HepG2 (cell line): ENCODE results near the gene TRIM15. TPM values are rescaled to one million over a fixed set of nuclear protein-coding genes. Genes with fewer than 3 reads are reported as not detected.
A peak's percentile ranks its signal among the peaks of the same experiment; 100 is the strongest.

Experiments used
- DNMT3B ChIP-seq: conservative IDR thresholded peaks from 2 replicates; pipeline ENCODE4 v1.6.1; 2016; ENCODE audit warnings: missing biosample characterization, control low read depth
- EP300 ChIP-seq, 3 experiments: sonication (generic) in 1 of 3; formaldehyde crosslinking in 1 of 3; IDR thresholded peaks; 2 replicates each; pipeline versions ENCODE4 v1.5.1 to v1.6.1; 2011 to 2020; ENCODE audit warnings: low read depth in 2 of 3, low read length in 2 of 3, borderline replicate concordance in 1 of 3, improper control_type of control experiment in 1 of 3, mild to moderate bottlenecking in 1 of 3, missing genetic modification reagents in 1 of 3, moderate library complexity in 1 of 3
- FOXC1 ChIP-seq: sonication (generic); formaldehyde crosslinking; IDR thresholded peaks from 2 replicates; pipeline ENCODE4 v1.8.0; 2022; ENCODE audit warnings: mild to moderate bottlenecking, missing genetic modification reagents, borderline replicate concordance
- HDAC2 ChIP-seq: sonication (generic); formaldehyde crosslinking; IDR thresholded peaks from 2 replicates; pipeline ENCODE4 v1.4.0; 2020; ENCODE audit warnings: missing genetic modification reagents
- HOXA5 ChIP-seq: sonication (generic); formaldehyde crosslinking; IDR thresholded peaks from 2 replicates; pipeline ENCODE4 v1.4.0; 2020; ENCODE audit warnings: missing genetic modification reagents
- KLF6 ChIP-seq: IDR thresholded peaks from 2 replicates; pipeline ENCODE4 v1.8.0; 2016; ENCODE audit warnings: missing biosample characterization, missing genetic modification reagents
- KMT2A ChIP-seq: sonication (generic); formaldehyde crosslinking; IDR thresholded peaks from 2 replicates; pipeline ENCODE4 v1.4.0; 2020; ENCODE audit warnings: missing genetic modification reagents
- NCOA1 ChIP-seq: sonication (generic); formaldehyde crosslinking; IDR thresholded peaks from 2 replicates; pipeline ENCODE4 v1.9.0; 2021; ENCODE audit warnings: missing genetic modification reagents
- PAXIP1 ChIP-seq: sonication (generic); formaldehyde crosslinking; conservative IDR thresholded peaks from 2 replicates; pipeline ENCODE4 v1.4.0; 2020; ENCODE audit warnings: mild to moderate bottlenecking, missing genetic modification reagents, moderate library complexity
- POGK ChIP-seq: sonication (generic); formaldehyde crosslinking; conservative IDR thresholded peaks from 2 replicates; pipeline ENCODE4 v1.8.0; 2022; ENCODE audit warnings: mild to moderate bottlenecking, moderate library complexity, missing genetic modification reagents
- SOX6 ChIP-seq, 2 experiments: fragments of 450-650 bp in 1 of 2; sonication (generic) in 1 of 2; formaldehyde crosslinking in 1 of 2; IDR thresholded peaks; 2 replicates each; pipeline versions ENCODE4 v1.4.0 to v1.6.1; 2017 to 2020; ENCODE audit warnings: antibody characterized with exemption in 1 of 2, mild to moderate bottlenecking in 1 of 2, missing genetic modification reagents in 1 of 2
- TARDBP ChIP-seq: sonication (generic); formaldehyde crosslinking; IDR thresholded peaks from 2 replicates; pipeline ENCODE4 v1.8.0; 2022; ENCODE audit warnings: mild to moderate bottlenecking, missing genetic modification reagents
- THAP11 ChIP-seq: IDR thresholded peaks from 2 replicates; pipeline ENCODE4 v1.6.1; 2016; ENCODE audit warnings: missing biosample characterization, missing genetic modification reagents
- YEATS4 ChIP-seq: sonication (generic); formaldehyde crosslinking; IDR thresholded peaks from 2 replicates; pipeline ENCODE4 v1.4.0; 2020; ENCODE audit warnings: missing genetic modification reagents, borderline replicate concordance
- ZBTB46 ChIP-seq: sonication (generic); formaldehyde crosslinking; IDR thresholded peaks from 2 replicates; pipeline ENCODE4 v1.4.0; 2020; ENCODE audit warnings: mild to moderate bottlenecking, missing genetic modification reagents, borderline replicate concordance
- ZNF124 ChIP-seq: sonication (generic); formaldehyde crosslinking; IDR thresholded peaks from 2 replicates; pipeline ENCODE4 v1.4.0; 2020; ENCODE audit warnings: missing genetic modification reagents
- ZNF607 ChIP-seq: sonication (generic); formaldehyde crosslinking; IDR thresholded peaks from 2 replicates; pipeline ENCODE4 v1.5.1; 2020; ENCODE audit warnings: missing genetic modification reagents, mild to moderate bottlenecking, borderline replicate concordance
- ZNF652 ChIP-seq: IDR thresholded peaks from 2 replicates; pipeline ENCODE4 v1.6.1; 2016; ENCODE audit warnings: low read depth, borderline replicate concordance
- ZNF749 ChIP-seq: sonication (generic); formaldehyde crosslinking; IDR thresholded peaks from 2 replicates; pipeline ENCODE4 v1.8.0; 2022; ENCODE audit warnings: mild to moderate bottlenecking, missing genetic modification reagents, moderate library complexity, borderline replicate concordance
- ZNF781 ChIP-seq: sonication (generic); formaldehyde crosslinking; IDR thresholded peaks from 2 replicates; pipeline ENCODE4 v1.5.1; 2020; ENCODE audit warnings: borderline replicate concordance, mild to moderate bottlenecking, missing genetic modification reagents; ENCODE audit errors: not compliant biosample characterization
- polyA plus RNA-seq, 8 experiments: library from polyadenylated mRNA; depleted of rRNA in 3 of 8; stranded (reverse) in 7 of 8; unstranded in 1 of 8; fragments of >200 nt; fragmentation: Illumina TruSeq in 4 of 8; extraction: Trizol in 4 of 8; gene quantifications; 2 replicates each; pipeline versions ENCODE4 v1.2.1 to v1.2.3, GENCODE V29; 2011 to 2016; ENCODE audit warnings: low read depth in 4 of 8, missing spikeins in 1 of 8, mixed read lengths in 1 of 8; ENCODE audit not compliant: insufficient read depth in 1 of 8
- total RNA-seq, 5 experiments: library from RNA; depleted of rRNA; stranded (reverse); fragments of >200 nt; fragmentation: Illumina TruSeq; extraction: Trizol; gene quantifications; 2 replicates each; pipeline ENCODE4 v1.2.3, GENCODE V29; 2016; ENCODE audit warnings: low read depth in 1 of 5

TRIM15 gene
- total and polyA plus RNA-seq, 2 of the 13 experiments (the other 11 are each of a cell fraction or from before 2014, with no cell fraction given): 35.1 to 38.2 TPM

GRCh38 chr6:30130887-30131862, 32.2 kb upstream of the TRIM15 start (continued):
- TF ChIP-seq POGK (CRISPR knock-in tag) (0 out of 2 replicates have a peak, but pooled peaks have one; percentile 26), ZNF124 (CRISPR knock-in tag) (0 out of 2 replicates have a peak, but pooled peaks have one; percentile 83), DNMT3B (CRISPR knock-in tag) (0 out of 2 replicates have a peak, but pooled peaks have one; percentile 59), SOX6 (IDR thresholded peaks at IDR 0.05) (no peak), SOX6 (CRISPR knock-in tag; IDR thresholded peaks at IDR 0.05) (peak; percentile 59), THAP11 (peak; percentile 67), TARDBP (CRISPR knock-in tag) (no peak), ZNF607 (CRISPR knock-in tag) (peak; percentile 26; the same call in 1 of the 2 replicates), ZNF781 (CRISPR knock-in tag) (peak; percentile 52), NCOA1 (CRISPR knock-in tag) (peak; percentile 82), PAXIP1 (CRISPR knock-in tag) (no peak), YEATS4 (CRISPR knock-in tag) (0 out of 2 replicates have a peak, but pooled peaks have one; percentile 42), ZNF652 (CRISPR knock-in tag) (0 out of 2 replicates have a peak, but pooled peaks have one; percentile 30), KLF6 (CRISPR knock-in tag) (peak; percentile 55; the same call in 1 of the 2 replicates), ZBTB46 (CRISPR knock-in tag) (no peak), EP300 (IDR thresholded peaks at IDR 0.05; ENCODE audit: low read depth in 2 of 2, low read length in 2 of 2) (no peak), EP300 (CRISPR knock-in tag; IDR thresholded peaks at IDR 0.05; ENCODE audit: borderline replicate concordance) (peak; percentile 52), FOXC1 (peak; percentile 23; the same call in 1 of the 2 replicates), HOXA5 (CRISPR knock-in tag) (0 out of 2 replicates have a peak, but pooled peaks have one; percentile 35), KMT2A (CRISPR knock-in tag) (peak; percentile 60; the same call in 1 of the 2 replicates), ZNF749 (CRISPR knock-in tag) (no peak), HDAC2 (CRISPR knock-in tag) (peak; percentile 64; the same call in 1 of the 2 replicates)
